K562 (cell line): ENCODE data around the gene SLC2A2. TPM values are rescaled to one million over a fixed set of nuclear protein-coding genes. Genes with fewer than 3 reads are reported as not detected.

Experiments
- ATAC-seq: fragments of 200-7000 bp; cut with Tn5 transposase; 3 replicates; pipeline ENCODE4 v1.9.1; 2020; ENCODE audit warnings: moderate library complexity
- BruUV-seq: library from RNA; stranded (reverse); fragments of 400-500 nt; replicated peaks from 2 replicates; lab custom pipeline; 2021; lab: Mats Ljungman, UMichigan
- CTCF ChIA-PET: fragments of 300-600 bp; formaldehyde crosslinking; extraction: SDS; loops from one replicate; lab custom pipeline; 2021; ENCODE audit warnings: low intra/inter-chr PET ratio; lab: Yijun Ruan, JAX
- POLR2A ChIA-PET: fragments of 300-600, 350-650 bp; sonication (Branson Sonifier 250); formaldehyde crosslinking; extraction: SDS; loops from one replicate; lab custom pipeline; 2021; ENCODE audit warnings: antibody characterized with exemption, inconsistent platforms; lab: Yijun Ruan, JAX
- DNase-seq, 4 experiments: peaks; one replicate each; pipeline versions ENCODE4 v3.0.0 to v3.0.0-alpha.2; 2011 to 2018; ENCODE audit warnings: low spot score in 3 of 4, mixed read lengths in 3 of 4; ENCODE audit errors: extremely low read depth in 1 of 4
- FAIRE-seq: peaks from 2 replicates; lab custom pipeline; 2011; peaks lifted over from hg19 to GRCh38; lab: Jason Lieb, UNC
- H2AFZ ChIP-seq: 2 replicates; pipeline ENCODE4 v1.6.0; 2011; ENCODE audit warnings: low read depth, low read length, control low read depth, inconsistent platforms
- H3K27ac ChIP-seq: fragments of 200-600 bp; 3 replicates; pipeline ENCODE4 v1.8.0; 2011; ENCODE audit warnings: low read depth, mild to moderate bottlenecking, control low read depth, inconsistent platforms, low read length, moderate library complexity, mixed read lengths; ENCODE audit errors: extremely low read depth
- H3K27me3 ChIP-seq, 2 experiments: fragments of 300-600 bp in 1 of 2; 2 replicates in 1 of 2; 3 replicates in 1 of 2; pipeline versions ENCODE4 v1.6.0 to v1.8.0; 2011; ENCODE audit warnings: inconsistent platforms in 2 of 2, low read length in 2 of 2, mild to moderate bottlenecking in 1 of 2, mixed read lengths in 1 of 2, moderate library complexity in 1 of 2; ENCODE audit not compliant: control insufficient read depth in 2 of 2, insufficient read depth in 2 of 2
- H3K36me3 ChIP-seq: fragments of 300-600 bp; 3 replicates; pipeline ENCODE4 v1.8.0; 2011; ENCODE audit warnings: mild to moderate bottlenecking, low read length, inconsistent platforms; ENCODE audit not compliant: control insufficient read depth, insufficient read depth
- H3K4me1 ChIP-seq, 2 experiments: fragments of 200-600 bp in 1 of 2; replicated peaks in 1 of 2; 2 replicates in 1 of 2; 3 replicates in 1 of 2; pipeline versions ENCODE4 v1.5.1 to v1.8.0; 2011; ENCODE audit warnings: inconsistent platforms in 2 of 2, low read length in 2 of 2, mild to moderate bottlenecking in 1 of 2, mixed read lengths in 1 of 2, moderate library complexity in 1 of 2; ENCODE audit not compliant: control insufficient read depth in 2 of 2, insufficient read depth in 2 of 2
- H3K4me2 ChIP-seq: 2 replicates; pipeline ENCODE4 v1.6.1; 2011; ENCODE audit warnings: low read length, control low read depth, inconsistent platforms, mixed read lengths; ENCODE audit not compliant: insufficient read depth
- H3K4me3 ChIP-seq: fragments of 200-600 bp; sonication (generic), shearing (Covaris generic); 2 replicates; pipeline ENCODE4 v1.5.1; 2016; ENCODE audit warnings: control low read depth, inconsistent platforms
- H3K79me2 ChIP-seq: fragments of 200-600 bp; 3 replicates; pipeline ENCODE4 v1.8.0; 2011; ENCODE audit warnings: low read length, inconsistent platforms; ENCODE audit not compliant: control insufficient read depth, insufficient read depth
- H3K9ac ChIP-seq, 2 experiments: 2 replicates each; pipeline versions ENCODE4 v1.6.0 to v1.6.1; 2011; ENCODE audit warnings: low read depth in 2 of 2, low read length in 2 of 2, control low read depth in 1 of 2, inconsistent platforms in 1 of 2, mild to moderate bottlenecking in 1 of 2, mixed read lengths in 1 of 2; ENCODE audit not compliant: insufficient read depth in 1 of 2
- H3K9me1 ChIP-seq: one replicate; pipeline ENCODE4 v1.6.0; 2011; ENCODE audit warnings: inconsistent platforms, mild to moderate bottlenecking, low read length, moderate library complexity; ENCODE audit not compliant: control insufficient read depth, insufficient read depth
- H3K9me3 ChIP-seq: replicated peaks from 2 replicates; pipeline ENCODE4 v1.5.1; 2011; ENCODE audit warnings: low read depth, low read length, inconsistent platforms; ENCODE audit not compliant: control insufficient read depth, insufficient read depth
- H4K20me1 ChIP-seq: replicated peaks from 2 replicates; pipeline ENCODE4 v1.6.1; 2011; ENCODE audit warnings: low read length, inconsistent platforms, mixed read lengths; ENCODE audit not compliant: control insufficient read depth, insufficient read depth
- HES1 ChIP-seq: fragments of 450-650 bp; IDR thresholded peaks from 2 replicates; pipeline ENCODE4 v1.6.1; 2016; ENCODE audit warnings: low read depth, mild to moderate bottlenecking, moderate library complexity
- PHTF2 ChIP-seq: fragments of 250-450 bp; sonication (Bioruptor Pico); IDR thresholded peaks from 2 replicates; pipeline ENCODE4 v1.5.0; 2021; ENCODE audit warnings: mild to moderate bottlenecking
- TFAM ChIP-seq: fragments of 250-450 bp; sonication (Bioruptor Pico); conservative IDR thresholded peaks from 2 replicates; pipeline ENCODE4 v1.5.0; 2021; ENCODE audit warnings: mild to moderate bottlenecking, moderate library complexity
- U2AF1 ChIP-seq: fragments of 200-400 bp; formaldehyde crosslinking; optimal IDR thresholded peaks from 2 replicates; pipeline ENCODE3; 2017; ENCODE audit warnings: mild to moderate bottlenecking, low read depth, low read length, moderate library complexity
- ZKSCAN3 ChIP-seq: fragments of 250-450 bp; sonication (Bioruptor Pico); IDR thresholded peaks from 2 replicates; pipeline ENCODE4 v1.4.0; 2020
- ZMIZ1 ChIP-seq, 2 experiments: fragments of 150-350 bp in 1 of 2; IDR thresholded peaks; 2 replicates each; pipeline ENCODE4 v1.6.1; 2012 to 2016; ENCODE audit warnings: low read depth in 2 of 2, low read length in 2 of 2, mild to moderate bottlenecking in 1 of 2, moderate library complexity in 1 of 2
- ZNF280A ChIP-seq: fragments of 450-650 bp; IDR thresholded peaks from 2 replicates; pipeline ENCODE4 v1.6.1; 2018; ENCODE audit warnings: mild to moderate bottlenecking, low read depth; ENCODE audit not compliant: partially characterized antibody
- ZNF3 ChIP-seq: fragments of 250-450 bp; sonication (Bioruptor Pico); IDR thresholded peaks from 2 replicates; pipeline ENCODE4 v1.5.0; 2021; ENCODE audit warnings: mild to moderate bottlenecking, moderate library complexity
- ZNF436 ChIP-seq: fragments of 250-450, 450-650 bp; sonication (Bioruptor Pico); formaldehyde crosslinking; IDR thresholded peaks from 2 replicates; pipeline ENCODE4 v1.7.0; 2020; ENCODE audit warnings: mild to moderate bottlenecking
- ZNF583 ChIP-seq: fragments of 250-450 bp; sonication (Bioruptor Pico); IDR thresholded peaks from 2 replicates; pipeline ENCODE4 v1.4.0; 2020
- ZNF707 ChIP-seq: fragments of 250-450 bp; sonication (Bioruptor Pico); conservative IDR thresholded peaks from 2 replicates; pipeline ENCODE4 v1.8.0; 2022; ENCODE audit warnings: inconsistent platforms, mild to moderate bottlenecking, moderate library complexity
- ZNF766 ChIP-seq: fragments of 200-800 bp; sonication (Bioruptor generic); conservative IDR thresholded peaks from 2 replicates; pipeline ENCODE4 v1.6.1; 2016; ENCODE audit warnings: missing genetic modification characterization, missing compliant biosample characterization
- WGBS: fragments of 100-300 bp; shearing (Covaris generic); methylation state at CpG from one replicate; pipeline ENCODE4 v1.1.6; 2016; ENCODE audit warnings: low coverage, mixed read lengths; ENCODE audit not compliant: insufficient coverage; ENCODE audit errors: missing lambda C conversion rate; 5-methylcytosine and 5-hydroxymethylcytosine counted together
- in situ Hi-C: fragments of 300-500 bp; cut with MboI; formaldehyde crosslinking; loops from 4 replicates; pipeline ENCODE4 v1.15.0; 2018; ENCODE audit warnings: inconsistent platforms, mixed read lengths
- intact Hi-C: fragments of 100-400 bp; cut with micrococcal nuclease; formaldehyde crosslinking; loops from 2 replicates; pipeline ENCODE4 v1.14.2; 2022
- polyA plus RNA-seq, 8 experiments: library from polyadenylated mRNA; depleted of rRNA in 4 of 8; stranded (reverse) in 5 of 8; unstranded in 3 of 8; fragments of >200 nt; fragmentation: Nextera tagmentation in 2 of 8; fragmentation: Illumina TruSeq in 1 of 8; extraction: Ambion mirVana in 2 of 8; extraction: Trizol in 1 of 8; gene quantifications; 2 replicates each; pipeline versions ENCODE4 v1.2.1 to v1.2.3, GENCODE V29; 2011 to 2014; ENCODE audit warnings: inconsistent platforms in 1 of 8, missing spikeins in 1 of 8
- total RNA-seq, 7 experiments: library from RNA; depleted of rRNA in 6 of 7; stranded (reverse); fragments of >200 nt in 6 of 7; fragmentation: Illumina TruSeq in 2 of 7; extraction: Trizol in 2 of 7; gene quantifications; 2 replicates each; pipeline versions ENCODE4 v1.2.1 to v1.2.3, GENCODE V29; 2011 to 2021; ENCODE audit warnings: low replicate concordance in 1 of 7

Gene SLC2A2
- total and polyA plus RNA-seq, 9 of the 15 experiments (the other 6 are each of a cell fraction or from before 2014, with no cell fraction given), result 0.18 TPM; not detected in 8

DNA sequence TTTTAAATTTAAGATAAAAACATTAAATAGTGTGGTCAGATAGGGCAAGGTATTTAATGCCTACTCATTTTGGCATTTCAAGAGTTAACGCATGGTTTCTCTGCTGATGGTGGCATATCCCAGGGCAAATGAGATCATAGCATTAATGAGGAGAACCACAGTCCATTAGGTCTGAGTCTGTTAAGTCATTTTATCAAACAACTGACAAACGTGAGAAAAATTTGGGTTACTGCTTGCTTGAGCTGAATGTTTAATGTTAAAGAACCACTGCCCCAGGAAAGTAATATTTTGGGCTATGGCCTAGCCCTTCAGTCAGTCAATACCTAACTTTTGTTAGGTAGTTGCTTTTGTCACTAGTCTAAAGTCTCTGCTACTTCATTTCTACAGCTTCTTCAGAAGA, 37.9 kb upstream of the SLC2A2 start (continued):
- TF ChIP-seq HES1 (no peak), ZNF766 (CRISPR knock-in tag) (no peak), ZNF583 (no peak), ZNF436 (CRISPR knock-in tag) (no peak), TFAM (CRISPR knock-in tag) (no peak)

DNA sequence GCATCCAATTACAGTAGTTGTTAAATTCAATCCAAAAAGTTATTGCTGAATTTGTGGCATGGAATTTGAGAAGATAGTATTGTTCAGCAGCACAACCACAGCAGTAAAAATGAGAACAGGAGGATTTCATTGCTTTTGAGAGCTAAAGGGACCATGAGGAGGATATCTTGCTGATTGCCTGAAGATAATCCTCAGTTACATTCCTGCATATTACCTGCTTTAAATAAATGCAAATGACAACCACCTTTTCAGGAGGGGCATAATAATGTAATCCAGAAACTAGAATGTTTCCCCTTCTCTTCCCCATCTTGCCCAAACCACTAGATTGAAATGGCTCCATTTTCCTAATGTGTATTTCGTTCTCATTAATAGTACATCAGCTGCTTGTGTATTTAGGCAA, 35.2 kb upstream of the SLC2A2 start:
- no peak overlapping the region for H3K4me2 ChIP-seq
- H3K4me1 ChIP-seq, result no peaks in the 10 kb centered on the region
- H3K27me3 ChIP-seq, result no peaks in the 10 kb centered on the region
- no peak for TF ChIP-seq U2AF1
- no peak for TF ChIP-seq ZNF3 (CRISPR knock-in tag)
- TF ChIP-seq ZMIZ1 (IDR thresholded peaks at IDR 0.05; ENCODE audit: low read depth in 2 of 2, low read length in 2 of 2), result no peak
- no peak for TF ChIP-seq ZKSCAN3 (CRISPR knock-in tag)
- no peak for TF ChIP-seq ZNF280A
- TF ChIP-seq ZNF707 (CRISPR knock-in tag), result no peak
- no peak for TF ChIP-seq PHTF2
- TF ChIP-seq, all 486 proteins: peak for 0
- no peak overlapping the region for H2AFZ ChIP-seq
- no peaks in the 10 kb centered on the region for H3K79me2 ChIP-seq
- DNase-seq (no peak), ATAC-seq (no peak), FAIRE-seq (no peak)
- ChIA-PET CTCF (no interaction called here), POLR2A (interaction anchor here (0.5 to 1.1 kb wide), 2 partner anchors 9 to 466 kb away, joined by 3 read pairs; no protein-coding TSS in a partner anchor)
- no peak overlapping the region for H3K27ac ChIP-seq
- no peaks in the 10 kb centered on the region for H3K9me1 ChIP-seq
- no TSS peak for BruUV-seq
- in situ Hi-C loops, result no loop called here
- no peak overlapping the region for H3K4me3 ChIP-seq
- H3K9ac ChIP-seq, result no peak overlapping the region
- no peaks in the 10 kb centered on the region for H3K9me3 ChIP-seq
- peaks cover 14% of the 10 kb centered on the region; the same call in 2 of the 3 replicates for H3K36me3 ChIP-seq
- intact Hi-C loops, result no loop called here
- 65% methylated on average over 1 of the region's 1 CpG for WGBS
- H4K20me1 ChIP-seq, result no peaks in the 10 kb centered on the region
